ENCODE data around the gene DACT2. TPM values are rescaled to one million over a fixed set of nuclear protein-coding genes. Genes with fewer than 3 reads are reported as not detected.
"Not testable (repeated sequence)": the region's sequence is repeated elsewhere in the genome, so short reads cannot be mapped to it uniquely, and the experiment has no call there.

The DACT2 gene
- total RNA-seq, 2 donors from 2014 or later, result 0.24 to 1.7 TPM

DNA sequence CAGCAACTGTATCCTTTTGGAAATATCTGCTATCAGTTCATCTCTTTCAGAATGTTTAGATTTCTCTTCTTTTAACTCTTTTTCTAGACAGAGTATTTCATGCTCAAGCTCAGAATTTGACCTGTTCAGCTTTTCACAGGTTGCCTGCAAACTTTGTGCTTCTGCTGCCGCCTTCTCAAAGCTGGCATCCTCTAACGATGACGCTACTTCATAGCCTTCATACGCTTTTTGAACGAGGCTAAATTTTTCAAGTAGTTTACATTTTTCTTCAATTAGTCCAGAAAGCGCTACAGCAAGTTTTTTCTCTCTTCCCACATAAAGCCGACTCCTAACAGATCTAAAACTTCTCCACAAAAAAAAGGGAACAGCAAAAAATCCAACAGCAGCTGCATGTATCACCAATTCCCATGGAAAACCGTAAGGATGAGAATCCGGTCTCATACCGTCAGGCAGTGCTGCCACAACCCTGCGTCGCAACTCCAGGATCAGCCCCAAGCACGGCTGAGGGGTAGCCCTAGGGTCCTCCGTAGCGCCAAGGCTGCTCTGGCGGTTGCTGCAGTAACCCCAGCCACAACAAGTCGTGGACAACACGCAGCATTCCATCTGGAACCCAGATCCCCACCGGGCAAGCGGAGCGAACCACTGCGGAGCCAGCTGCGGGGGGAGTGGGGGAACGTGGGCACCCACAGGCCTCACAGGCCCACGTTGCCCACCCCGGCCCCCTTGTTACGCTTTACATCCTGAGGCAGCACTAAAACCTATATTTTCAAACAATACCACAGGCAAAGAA lies 30.6 kb downstream of the DACT2 start:
- DNase-seq (ENCODE audit: low spot score), result peak; percentile 46
- intact Hi-C loops (cut with DNase I), result no loop called here

- DNase-seq (ENCODE audit: low spot score); intact Hi-C loops (cut with DNase I): not testable (repeated sequence)
Observed at GRCh38 chr6:168287460-168287859, 32.1 kb downstream of the DACT2 start.

DNA sequence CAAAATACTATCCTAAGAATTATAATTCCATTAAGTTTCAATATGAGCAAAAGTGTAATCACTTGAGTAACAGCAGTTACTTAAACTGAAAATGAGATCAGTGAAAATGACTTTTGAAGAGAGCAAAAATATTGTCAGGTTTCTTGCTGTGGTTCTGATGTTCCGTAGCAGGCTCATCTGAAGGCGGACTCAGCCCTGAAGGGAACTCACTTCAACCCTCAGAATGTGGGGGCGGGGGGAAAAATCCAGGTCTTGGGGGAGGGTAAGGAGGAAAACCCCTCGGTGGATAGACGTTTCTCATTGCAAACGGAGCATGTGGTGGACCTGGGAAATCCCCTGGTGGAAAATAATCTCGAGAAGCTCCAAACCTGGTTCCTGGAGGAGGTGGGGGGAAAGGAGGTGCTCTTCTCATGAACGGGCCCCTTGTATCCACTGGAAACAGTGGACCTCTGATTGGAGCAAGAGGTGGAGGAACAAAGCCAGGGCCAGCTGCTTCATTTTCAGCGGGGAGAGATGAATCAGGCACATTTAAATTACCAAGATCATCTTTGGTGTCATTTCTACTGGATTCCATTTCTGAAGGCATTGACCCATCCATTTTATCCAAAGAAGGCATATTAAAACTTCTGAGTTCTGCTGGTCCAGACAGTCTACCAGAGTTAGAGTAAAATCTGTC lies 32.7 kb downstream of the DACT2 start:
- intact Hi-C loops (cut with DNase I); DNase-seq (ENCODE audit: low spot score): not testable (repeated sequence)

DNA sequence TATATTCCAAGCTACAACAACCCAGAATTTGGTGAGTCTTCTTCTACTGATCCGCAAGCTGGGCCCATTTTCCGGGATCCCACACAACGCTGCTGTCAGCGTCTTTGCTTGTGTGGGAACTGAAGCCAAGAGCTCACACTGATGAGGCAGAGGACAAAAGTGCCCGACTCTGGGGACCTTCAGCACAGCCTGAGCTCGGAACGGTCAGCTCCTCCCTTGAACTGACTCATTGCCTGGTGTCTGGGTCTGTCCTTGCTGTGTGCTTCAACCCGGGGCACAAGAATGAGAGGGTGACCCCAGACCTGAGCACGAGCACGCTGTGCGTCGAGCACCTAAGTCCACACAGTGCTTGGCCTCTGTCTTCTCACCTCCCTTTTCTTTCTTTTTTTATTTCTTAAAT lies 33.5 kb downstream of the DACT2 start:
- DNase-seq (ENCODE audit: low spot score), result peak; percentile 45
- intact Hi-C loops (cut with DNase I), result no loop called here

- intact Hi-C loops (cut with DNase I), result no loop called here
- peak; percentile 57 for DNase-seq (ENCODE audit: low spot score)
Observed at GRCh38 chr6:168285456-168285855, 34.1 kb downstream of the DACT2 start.

- intact Hi-C loops (cut with DNase I), result no loop called here
- peak; percentile 26 for DNase-seq (ENCODE audit: low spot score)
Observed at GRCh38 chr6:168284187-168284586, 35.4 kb downstream of the DACT2 start.

DNA sequence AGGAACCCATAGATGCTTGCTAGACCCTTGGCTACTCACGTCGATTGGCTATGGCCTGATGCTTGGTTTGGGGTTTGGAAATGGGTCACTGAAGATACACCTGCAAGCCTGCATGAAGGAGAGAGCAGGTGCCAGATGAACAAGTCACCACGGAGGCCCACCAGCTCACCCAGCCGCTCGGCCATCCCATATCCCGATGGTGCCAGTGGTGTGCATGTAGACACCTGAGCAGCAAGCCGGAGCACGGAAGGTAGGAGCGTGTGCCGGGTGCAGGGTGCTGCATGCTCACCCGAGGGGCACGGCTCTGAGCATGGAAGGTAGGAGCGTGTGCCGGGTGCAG lies 35.9 kb downstream of the DACT2 start:
- intact Hi-C loops (cut with DNase I), result no loop called here

GRCh38 chr6:168282985-168283685 lies 36.4 kb downstream of the DACT2 start:
- intact Hi-C loops (cut with DNase I), result no loop called here
- DNase-seq (ENCODE audit: low spot score), result no peak

More for the DNA sequence above, 35.9 kb downstream of the DACT2 start:
- DNase-seq (ENCODE audit: low spot score), result no peak

- DNase-seq (ENCODE audit: low spot score), result no peak
- intact Hi-C loops (cut with DNase I), result no loop called here
Observed at GRCh38 chr6:168281826-168282225, 37.8 kb downstream of the DACT2 start.

- DNase-seq (ENCODE audit: low spot score); intact Hi-C loops (cut with DNase I): not testable (repeated sequence)
Observed at GRCh38 chr6:168281314-168281713, 38.3 kb downstream of the DACT2 start.

DNA sequence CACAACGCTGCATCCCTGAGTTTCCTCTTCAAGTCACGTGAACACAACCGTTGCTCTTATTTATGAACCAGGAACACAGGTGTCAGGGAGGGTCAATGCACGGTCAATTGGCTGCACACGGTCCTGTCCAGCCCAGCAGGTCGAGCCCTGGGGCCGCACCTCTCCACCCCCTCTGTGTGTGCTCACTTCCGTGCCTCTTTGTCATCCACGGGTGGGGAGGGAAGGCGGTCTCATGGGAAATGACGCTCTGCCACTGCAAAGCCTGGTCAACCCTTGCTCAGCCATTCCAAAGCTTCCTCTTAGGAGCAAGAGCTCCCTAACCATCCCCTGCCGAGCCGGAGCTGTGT lies 38.7 kb downstream of the DACT2 start:
- intact Hi-C loops (cut with DNase I), result no loop called here
- DNase-seq (ENCODE audit: low spot score), result no peak

- intact Hi-C loops (cut with DNase I), result no loop called here
- DNase-seq (ENCODE audit: low spot score), result no peak
Observed at GRCh38 chr6:168280020-168280898, 39.3 kb downstream of the DACT2 start.

- intact Hi-C loops (cut with DNase I), result no loop called here
- DNase-seq (ENCODE audit: low spot score), result no peak
Observed at GRCh38 chr6:168279403-168279935, 40.1 kb downstream of the DACT2 start.

GRCh38 chr6:168278904-168279303 lies 40.7 kb downstream of the DACT2 start:
- DNase-seq (ENCODE audit: low spot score), result no peak
- intact Hi-C loops (cut with DNase I), result no loop called here

DNA sequence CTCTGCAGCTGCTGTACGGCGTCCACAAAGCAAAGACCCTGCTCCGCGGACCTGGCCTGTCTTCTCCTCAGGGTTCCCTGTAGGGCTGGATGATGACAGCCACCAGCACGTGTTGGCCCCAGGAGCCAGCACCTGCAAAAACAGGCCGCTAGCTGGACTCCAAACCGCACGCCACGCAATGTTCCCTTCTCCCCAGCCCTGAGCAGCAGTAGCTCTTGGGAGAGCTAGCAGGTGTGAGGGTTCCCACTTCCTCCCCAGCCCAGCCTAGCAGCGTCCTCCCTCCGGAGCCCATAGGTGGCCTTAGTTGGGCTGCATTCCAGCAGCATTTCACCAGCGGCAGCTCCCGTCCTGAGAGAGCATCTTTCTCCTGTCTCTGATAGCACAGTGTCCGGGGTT lies 42.3 kb downstream of the DACT2 start:
- no peak for DNase-seq (ENCODE audit: low spot score)
- intact Hi-C loops (cut with DNase I), result no loop called here

- intact Hi-C loops (cut with DNase I), result no loop called here
- no peak for DNase-seq (ENCODE audit: low spot score)
Observed at GRCh38 chr6:168276576-168277273, 42.9 kb downstream of the DACT2 start.

- no peak for DNase-seq (ENCODE audit: low spot score)
- intact Hi-C loops (cut with DNase I), result no loop called here
Observed at GRCh38 chr6:168275168-168275567, 44.4 kb downstream of the DACT2 start.

DNA sequence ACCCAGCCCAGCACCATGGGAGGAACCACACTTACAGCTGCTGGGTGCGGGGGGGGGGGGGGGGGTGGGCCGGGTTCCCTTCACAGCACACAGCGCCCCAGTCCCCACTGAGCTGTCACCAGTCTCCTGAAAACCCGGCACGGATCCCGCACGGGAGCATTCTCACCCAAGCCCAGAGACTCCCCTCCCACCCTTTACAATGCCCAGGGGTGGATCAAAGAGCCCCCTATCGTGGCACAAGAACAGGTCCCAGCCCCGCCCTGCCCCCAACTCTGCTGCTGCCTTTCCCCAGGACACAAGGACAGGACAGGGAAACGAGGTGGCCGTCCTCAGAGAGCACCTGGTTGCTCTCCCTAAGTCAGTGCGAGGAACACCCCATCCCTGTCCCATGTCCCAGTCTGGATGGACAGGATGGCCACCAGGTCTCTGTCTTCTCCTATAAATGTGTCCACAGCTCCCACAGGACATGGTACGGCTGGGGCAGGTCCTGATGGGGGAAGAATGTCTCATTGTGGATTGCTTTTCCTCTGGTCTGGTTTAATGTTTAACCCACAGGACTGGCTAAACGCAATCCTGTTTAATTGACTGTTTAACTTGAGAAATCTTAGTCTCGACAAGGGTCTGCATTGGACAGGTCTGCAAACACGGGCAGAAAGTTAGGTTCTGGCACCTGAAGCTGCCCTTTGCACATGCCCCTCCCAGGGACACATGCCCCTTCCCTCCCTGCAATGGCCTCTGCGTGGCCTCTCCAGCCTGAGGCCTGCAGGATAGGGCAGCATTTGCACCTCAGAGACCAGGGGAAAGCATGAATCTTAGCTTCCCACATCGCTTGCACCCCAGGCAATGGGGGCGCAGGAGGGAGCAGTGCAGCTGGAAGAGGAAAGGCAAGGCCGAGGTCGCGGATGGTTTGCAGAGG lies 45.3 kb downstream of the DACT2 start:
- DNase-seq (ENCODE audit: low spot score), result no peak
- intact Hi-C loops (cut with DNase I), result no loop called here
